Ovary (tissue), 9 donors: ENCODE measurements around the gene EPN3. TPM values are rescaled to one million over a fixed set of nuclear protein-coding genes. Genes with fewer than 3 reads are reported as not detected.

Experiments used
- DNase-seq, 5 donors: peaks; one replicate each; pipeline ENCODE4 v3.0.0-alpha.2; 2019 to 2020
- H3K27ac ChIP-seq, 2 donors: fragments of 200-600 bp; one replicate each; pipeline versions ENCODE4 v1.5.1 to v1.8.0; 2019 to 2022
- H3K27me3 ChIP-seq: fragments of 200-600 bp; one replicate; pipeline ENCODE4 v1.8.0; 2022
- H3K36me3 ChIP-seq: fragments of 200-600 bp; sonication (generic); one replicate; pipeline ENCODE4 v1.5.1; 2019
- H3K4me1 ChIP-seq: one replicate; pipeline ENCODE4 v1.8.1; 2013; ENCODE audit warnings: mild to moderate bottlenecking, moderate library complexity; ENCODE audit not compliant: insufficient read depth
- H3K4me3 ChIP-seq: fragments of 200-600 bp; sonication (generic); one replicate; pipeline ENCODE4 v1.5.1; 2017
- H3K9me3 ChIP-seq, 2 donors: fragments of 200-600 bp in 1 of 2; sonication (generic) in 1 of 2; one replicate each; pipeline versions ENCODE4 v1.5.1 to v1.8.1; 2013 to 2019; ENCODE audit warnings: mild to moderate bottlenecking in 1 of 2, moderate library complexity in 1 of 2
- EP300 ChIP-seq: sonication (generic); formaldehyde crosslinking; IDR thresholded peaks from one replicate; pipeline ENCODE4 v1.6.1; 2017; ENCODE audit warnings: antibody characterized with exemption
- POLR2A ChIP-seq: fragments of 450-650 bp; IDR thresholded peaks from one replicate; pipeline ENCODE4 v1.6.1; 2017; ENCODE audit warnings: antibody characterized with exemption, mild to moderate bottlenecking, moderate library complexity
- WGBS, 3 donors: extraction: QIAGEN DNeasy Blood & Tissue Kit in 1 of 3; methylation state at CpG; one replicate each; pipeline versions ENCODE4 v1.1.5 to v1.1.7; 2013 to 2017; 5-methylcytosine and 5-hydroxymethylcytosine counted together
- intact Hi-C, 4 donors: fragments of 100-400 bp; cut with DNase I; formaldehyde crosslinking; loops; one replicate each; pipeline versions ENCODE4 v1.11.0 to v1.15.1; 2022 to 2023
- polyA plus RNA-seq, 2 donors: library from polyadenylated mRNA; stranded (reverse); fragments of 200-250 nt in 1 of 2; fragments of 350-450 nt in 1 of 2; fragmentation: Illumina TruSeq in 1 of 2; extraction: RNeasy Lipid Tissue Mini Kit (QIAGEN cat#74804) in 1 of 2; gene quantifications; one replicate each; pipeline ENCODE4 v1.2.3, GENCODE V29; 2013 to 2014
- total RNA-seq, 7 donors: library from RNA; depleted of rRNA in 2 of 7; stranded (reverse); fragments of >200 nt in 2 of 7; fragmentation: NEBNext Ultra II Directional in 3 of 7; extraction: Animal tissue kit (Norgen Biotek cat#: 25700) in 3 of 7; gene quantifications; one replicate each; pipeline versions ENCODE4 v1.1.0 to v1.2.4, GENCODE V29; 2016 to 2023
- TF ChIP-seq, protein P1 (sequence below), 3 donors: fragments of 450-650 bp in 2 of 3; fragments of 200-600 bp in 1 of 3; IDR thresholded peaks; one replicate each; pipeline versions ENCODE4 v1.5.1 to v1.8.0; 2016 to 2022; ENCODE audit warnings: antibody characterized with exemption in 3 of 3, mild to moderate bottlenecking in 1 of 3
- donor health status: DM: no; HTN: no; CAD: no; lungs with moderate emphysema.
- donor health status: DM: no; HTN: no; CAD: no.
- donor health status: Bipolar disorder and iron deficiency.
- donor health status: DM: yes; HTN: yes; CAD: no.
- donor health status: DM: no; HTN: no; CAD: no.
- donor health status: DM: yes; HTN: yes; CAD: no.

EPN3 gene
- total and polyA plus RNA-seq, 9 donors: 6.2 to 33.4 (median 21.0) TPM

DNA sequence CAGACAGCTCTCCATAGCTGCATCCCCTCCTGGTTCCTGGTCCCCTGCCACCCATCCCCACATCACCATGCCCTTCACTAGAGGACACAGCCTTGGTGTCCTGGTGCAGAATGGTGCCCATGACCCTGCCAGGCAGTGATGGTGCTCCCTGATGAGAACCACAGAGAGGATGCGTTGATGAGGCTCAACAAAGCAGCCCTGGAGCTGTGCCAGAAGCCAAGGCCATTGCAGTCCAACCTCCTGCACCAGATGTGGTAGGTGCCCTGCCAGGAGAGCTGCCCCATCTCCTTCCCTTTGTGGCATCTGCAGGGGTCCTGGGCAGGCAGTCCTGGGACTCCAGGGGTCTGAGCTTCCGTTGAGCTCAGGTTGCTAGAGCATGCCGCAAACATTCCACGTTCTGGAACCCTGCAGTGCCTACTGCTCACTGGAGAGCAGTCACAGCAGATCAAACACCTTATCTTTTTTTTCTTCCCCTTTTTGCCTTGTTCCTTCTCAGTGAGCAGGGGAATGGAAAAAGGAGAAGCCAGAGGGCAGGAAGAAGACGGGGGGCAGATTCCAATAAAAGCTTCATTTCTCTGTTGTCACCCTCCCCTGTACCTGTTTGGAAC is 5.3 kb upstream of the EPN3 start:
- 56 to 65% (median 60%) methylated on average over 5 of the region's 5 CpGs for WGBS, 3 donors
- no peaks in the 10 kb centered on the region for H3K4me1 ChIP-seq
- peak in 1 of 5 donors; percentile 52 for DNase-seq
- H3K27me3 ChIP-seq: no peaks in the 10 kb centered on the region
- intact Hi-C loops: no loop called here
- no peaks in the 10 kb centered on the region for H3K9me3 ChIP-seq
- H3K36me3 ChIP-seq: no peaks in the 10 kb centered on the region
- H3K4me3 ChIP-seq: no peak overlapping the region
- H3K27ac ChIP-seq: no peak overlapping the region
- TF ChIP-seq, protein P1, sequence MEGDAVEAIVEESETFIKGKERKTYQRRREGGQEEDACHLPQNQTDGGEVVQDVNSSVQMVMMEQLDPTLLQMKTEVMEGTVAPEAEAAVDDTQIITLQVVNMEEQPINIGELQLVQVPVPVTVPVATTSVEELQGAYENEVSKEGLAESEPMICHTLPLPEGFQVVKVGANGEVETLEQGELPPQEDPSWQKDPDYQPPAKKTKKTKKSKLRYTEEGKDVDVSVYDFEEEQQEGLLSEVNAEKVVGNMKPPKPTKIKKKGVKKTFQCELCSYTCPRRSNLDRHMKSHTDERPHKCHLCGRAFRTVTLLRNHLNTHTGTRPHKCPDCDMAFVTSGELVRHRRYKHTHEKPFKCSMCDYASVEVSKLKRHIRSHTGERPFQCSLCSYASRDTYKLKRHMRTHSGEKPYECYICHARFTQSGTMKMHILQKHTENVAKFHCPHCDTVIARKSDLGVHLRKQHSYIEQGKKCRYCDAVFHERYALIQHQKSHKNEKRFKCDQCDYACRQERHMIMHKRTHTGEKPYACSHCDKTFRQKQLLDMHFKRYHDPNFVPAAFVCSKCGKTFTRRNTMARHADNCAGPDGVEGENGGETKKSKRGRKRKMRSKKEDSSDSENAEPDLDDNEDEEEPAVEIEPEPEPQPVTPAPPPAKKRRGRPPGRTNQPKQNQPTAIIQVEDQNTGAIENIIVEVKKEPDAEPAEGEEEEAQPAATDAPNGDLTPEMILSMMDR (IDR thresholded peaks at IDR 0.05): no peak
- TF ChIP-seq POLR2A (no peak), EP300 (no peak)

DNA sequence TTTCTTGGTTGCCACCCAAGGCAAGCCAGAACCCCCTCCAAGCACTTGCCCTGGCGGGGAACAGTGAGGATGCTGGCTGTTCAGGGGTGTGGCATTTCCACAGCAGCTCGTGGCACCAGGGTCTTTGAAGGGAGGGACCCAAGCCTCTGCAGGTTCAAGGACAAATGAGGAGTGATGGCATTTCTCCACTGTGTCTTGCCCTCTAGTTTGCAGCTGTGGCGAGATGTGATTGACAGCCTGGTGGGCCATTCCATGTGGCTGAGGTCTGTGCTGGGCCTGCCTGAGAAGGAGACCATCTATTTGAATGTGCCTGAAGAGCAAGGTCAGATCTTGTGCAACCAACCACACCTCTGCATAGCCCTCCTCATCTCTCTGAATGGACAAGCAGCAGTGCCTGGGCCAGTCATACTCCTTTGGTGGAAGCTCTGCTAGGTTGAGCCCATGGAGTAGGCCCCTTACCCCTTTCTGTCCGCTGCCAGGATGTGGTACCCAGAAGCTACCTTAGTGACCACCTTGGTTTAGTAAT is 4.5 kb upstream of the EPN3 start:
- H3K4me3 ChIP-seq: no peak overlapping the region
- H3K36me3 ChIP-seq: no peaks in the 10 kb centered on the region
- H3K9me3 ChIP-seq: no peaks in the 10 kb centered on the region
- no peak for DNase-seq
- H3K27me3 ChIP-seq: no peaks in the 10 kb centered on the region
- H3K27ac ChIP-seq: no peak overlapping the region
- peaks cover 2% of the 10 kb centered on the region for H3K4me1 ChIP-seq
- TF ChIP-seq, protein P1 (IDR thresholded peaks at IDR 0.05): no peak
- TF ChIP-seq POLR2A: no peak
- TF ChIP-seq EP300: no peak
- intact Hi-C loops: no loop called here
- 47 to 50% (median 48%) methylated on average over 4 of the region's 4 CpGs for WGBS, 3 donors

DNA sequence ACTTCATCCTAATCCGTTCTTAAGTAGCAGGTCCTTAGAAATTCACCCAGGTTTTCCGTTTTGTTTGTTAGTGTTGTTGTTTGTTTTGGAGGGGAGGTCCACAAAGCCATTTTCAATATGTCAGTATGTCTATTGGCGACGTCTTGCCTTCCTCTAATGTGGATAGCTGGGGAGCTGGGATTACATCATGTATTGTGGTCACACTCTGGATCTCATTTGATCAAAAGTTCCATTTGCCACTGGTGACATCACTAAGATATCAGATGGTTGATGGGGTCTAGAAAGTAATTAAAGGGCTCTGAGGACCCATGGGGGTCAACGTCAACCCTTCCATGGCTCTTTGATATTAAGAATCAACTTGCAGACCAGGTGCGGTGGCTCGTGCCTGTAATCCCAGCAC is 2.7 kb upstream of the EPN3 start:
- Histone ChIP-seq H3K36me3 (no peaks in the 10 kb centered on the region), H3K9me3 (no peaks in the 10 kb centered on the region), H3K4me1 (peaks cover 9% of the 10 kb centered on the region), H3K27ac (no peak overlapping the region), H3K4me3 (no peak overlapping the region), H3K27me3 (no peaks in the 10 kb centered on the region)
- WGBS, 3 donors: 93 to 94% (median 93%) methylated on average over 7 of the region's 7 CpGs
- no peak for TF ChIP-seq EP300
- TF ChIP-seq POLR2A: no peak
- TF ChIP-seq, protein P1 (IDR thresholded peaks at IDR 0.05): no peak
- DNase-seq: no peak
- intact Hi-C loops: loop anchor here in 2 of 4 donors (10.0 kb wide), 1 partner anchor 45 kb away; no protein-coding TSS in a partner anchor

DNA sequence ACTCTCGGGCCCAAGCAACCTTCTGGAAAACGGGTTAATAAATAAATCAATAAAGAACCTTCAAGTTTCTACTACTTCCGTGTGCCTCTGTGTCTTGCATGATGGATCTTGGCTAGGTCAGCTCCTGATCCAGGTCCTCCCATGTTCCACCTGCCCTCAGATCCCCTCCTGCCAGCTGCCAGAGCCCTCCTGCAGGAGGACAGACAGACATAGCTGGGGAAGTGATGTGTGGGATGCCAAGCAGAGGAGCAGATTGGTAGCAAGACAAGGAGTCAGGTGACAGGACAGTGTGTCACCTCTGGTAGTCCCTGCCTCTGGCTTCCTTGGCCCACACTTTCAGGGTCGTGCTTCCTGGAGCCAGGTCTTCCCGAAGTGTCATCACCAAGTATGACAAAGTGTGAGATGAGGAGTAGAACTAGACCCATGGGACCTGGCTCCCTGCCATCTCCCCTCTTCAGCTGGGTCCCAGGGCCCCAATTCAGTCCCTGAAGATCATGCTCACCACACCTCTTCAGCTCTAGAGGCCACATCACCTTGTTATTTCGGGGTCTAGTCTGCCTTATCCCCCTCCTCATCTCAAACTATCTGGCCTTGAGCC is 1.0 kb upstream of the EPN3 start:
- intact Hi-C loops: loop anchor here in 2 of 4 donors (10.0 kb wide), 1 partner anchor 47 kb away; no protein-coding TSS in a partner anchor
- H3K27me3 ChIP-seq: no peaks in the 10 kb centered on the region

More for the DNA sequence above, 1.0 kb upstream of the EPN3 start:
- no peaks in the 10 kb centered on the region for H3K9me3 ChIP-seq
- no peak for TF ChIP-seq EP300
- TF ChIP-seq, protein P1 (IDR thresholded peaks at IDR 0.05): no peak
- TF ChIP-seq POLR2A: no peak
- H3K4me1 ChIP-seq: peaks cover 9% of the 10 kb centered on the region
- DNase-seq: no peak
- H3K36me3 ChIP-seq: no peaks in the 10 kb centered on the region
- H3K27ac ChIP-seq: peak overlapping the region in 1 of 2 donors; percentile 15
- WGBS, 3 donors: 62 to 73% (median 64%) methylated on average over 6 of the region's 6 CpGs
- H3K4me3 ChIP-seq: no peak overlapping the region
